DND-41 (cell line): ENCODE measurements around the gene PASK.

Source experiments
- EZH2 ChIP-seq: IDR thresholded peaks from 3 replicates; pipeline ENCODE4 v1.6.1; 2012; ENCODE audit warnings: borderline replicate concordance, low read depth, mild to moderate bottlenecking, moderate library complexity, low read length, inconsistent platforms; ENCODE audit not compliant: severe bottlenecking
- TF ChIP-seq, protein P1 (sequence below): IDR thresholded peaks from 2 replicates; pipeline ENCODE4 v1.5.1; 2012; ENCODE audit warnings: borderline replicate concordance, low read length, moderate library complexity, mild to moderate bottlenecking; ENCODE audit not compliant: poor library complexity, severe bottlenecking; ENCODE audit errors: extremely low read depth

DNA sequence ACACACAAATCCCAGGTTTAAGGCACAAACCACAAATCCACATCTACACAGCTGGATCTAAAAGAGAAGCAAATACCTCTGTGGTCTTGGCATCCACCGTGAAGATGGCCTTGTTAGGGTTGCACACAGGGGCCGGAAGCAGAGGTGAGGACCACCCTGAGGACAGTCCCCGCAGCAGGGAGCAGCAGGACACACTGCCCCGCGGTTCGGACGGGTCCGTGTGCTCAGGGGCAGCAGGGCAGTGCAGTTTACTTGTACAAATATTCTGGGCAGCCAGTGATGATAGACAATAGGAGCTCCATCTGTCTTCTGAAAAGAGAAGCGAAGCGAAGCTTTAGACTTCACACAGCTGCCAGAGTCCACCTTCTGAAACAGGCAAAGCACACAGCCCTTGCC is 8.8 kb downstream of the PASK start:
- TF ChIP-seq, protein P1, sequence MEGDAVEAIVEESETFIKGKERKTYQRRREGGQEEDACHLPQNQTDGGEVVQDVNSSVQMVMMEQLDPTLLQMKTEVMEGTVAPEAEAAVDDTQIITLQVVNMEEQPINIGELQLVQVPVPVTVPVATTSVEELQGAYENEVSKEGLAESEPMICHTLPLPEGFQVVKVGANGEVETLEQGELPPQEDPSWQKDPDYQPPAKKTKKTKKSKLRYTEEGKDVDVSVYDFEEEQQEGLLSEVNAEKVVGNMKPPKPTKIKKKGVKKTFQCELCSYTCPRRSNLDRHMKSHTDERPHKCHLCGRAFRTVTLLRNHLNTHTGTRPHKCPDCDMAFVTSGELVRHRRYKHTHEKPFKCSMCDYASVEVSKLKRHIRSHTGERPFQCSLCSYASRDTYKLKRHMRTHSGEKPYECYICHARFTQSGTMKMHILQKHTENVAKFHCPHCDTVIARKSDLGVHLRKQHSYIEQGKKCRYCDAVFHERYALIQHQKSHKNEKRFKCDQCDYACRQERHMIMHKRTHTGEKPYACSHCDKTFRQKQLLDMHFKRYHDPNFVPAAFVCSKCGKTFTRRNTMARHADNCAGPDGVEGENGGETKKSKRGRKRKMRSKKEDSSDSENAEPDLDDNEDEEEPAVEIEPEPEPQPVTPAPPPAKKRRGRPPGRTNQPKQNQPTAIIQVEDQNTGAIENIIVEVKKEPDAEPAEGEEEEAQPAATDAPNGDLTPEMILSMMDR = no peak
- TF ChIP-seq EZH2 = no peak
